ENCODE results near the gene ENAH.

Gene ENAH

GRCh38 chr1:225556694-225557093 is 96.2 kb downstream of the ENAH start:
- no peak for DNase-seq (ENCODE audit: low spot score)

DNA sequence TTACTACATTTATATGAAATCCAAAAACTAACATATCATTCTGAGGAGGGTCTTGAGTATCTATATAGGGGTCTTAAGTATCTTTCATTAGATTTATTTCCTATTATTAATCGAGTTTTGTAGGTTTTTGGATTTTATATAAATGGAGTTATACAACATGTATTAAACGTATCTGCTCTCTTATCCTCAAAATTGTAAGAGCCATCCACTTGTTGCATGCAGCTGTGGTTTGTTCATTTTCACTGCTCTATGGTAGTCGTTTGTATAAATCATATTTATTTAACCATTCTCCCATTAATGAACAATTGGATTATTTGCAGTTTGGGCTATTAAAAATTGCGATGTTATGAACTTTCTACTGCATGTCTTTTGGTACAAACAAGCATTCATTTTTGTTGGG is 97.1 kb downstream of the ENAH start:
- no peak for DNase-seq (ENCODE audit: low spot score)

- DNase-seq (ENCODE audit: low spot score), result no peak
Measured at GRCh38 chr1:225554216-225554812, 98.6 kb downstream of the ENAH start.

DNA sequence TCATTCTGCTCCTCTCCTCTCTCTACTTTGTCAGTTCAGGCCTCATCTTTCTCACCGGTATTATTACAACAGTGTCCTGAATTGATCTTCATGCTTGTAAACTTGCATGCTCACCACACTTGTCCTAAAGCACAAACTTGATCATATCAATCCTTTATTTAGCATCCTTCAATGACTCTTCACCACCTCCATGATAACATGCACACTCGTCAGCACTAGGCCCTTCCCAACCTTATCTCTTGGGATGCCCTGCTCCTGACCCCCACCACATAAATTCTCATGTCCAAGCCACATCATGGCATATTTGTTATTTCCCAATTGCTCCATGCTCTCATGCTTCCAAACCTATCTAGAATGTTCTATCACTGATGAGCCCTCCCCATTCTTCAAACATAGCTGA is 103.1 kb downstream of the ENAH start:
- DNase-seq (ENCODE audit: low spot score), result no peak

- no peak for DNase-seq (ENCODE audit: low spot score)
Measured at GRCh38 chr1:225548140-225548857, 104.6 kb downstream of the ENAH start.

- no peak for DNase-seq (ENCODE audit: low spot score)
Measured at GRCh38 chr1:225545649-225546048, 107.3 kb downstream of the ENAH start.

DNA sequence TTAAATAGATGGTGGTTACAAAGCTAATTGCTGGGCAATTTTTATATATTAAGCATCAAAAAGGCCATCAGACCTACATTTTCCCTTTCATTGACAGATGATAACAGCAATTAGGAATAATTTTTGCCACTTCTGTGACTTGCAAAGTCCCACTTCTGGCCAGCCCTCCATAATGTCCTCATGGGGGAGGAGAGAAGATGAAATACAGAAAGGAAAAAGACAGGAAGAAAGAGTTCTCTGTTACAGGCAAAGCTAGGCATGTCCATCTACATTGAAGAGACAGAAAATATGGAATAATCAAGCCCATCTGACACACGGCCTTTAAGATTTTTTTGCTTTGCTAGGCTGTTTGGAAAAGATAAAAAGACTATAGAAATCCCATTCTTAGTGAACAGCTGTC is 108.0 kb downstream of the ENAH start:
- DNase-seq (ENCODE audit: low spot score), result peak; percentile 35

GRCh38 chr1:225544263-225544662 is 108.7 kb downstream of the ENAH start:
- no peak for DNase-seq (ENCODE audit: low spot score)

DNA sequence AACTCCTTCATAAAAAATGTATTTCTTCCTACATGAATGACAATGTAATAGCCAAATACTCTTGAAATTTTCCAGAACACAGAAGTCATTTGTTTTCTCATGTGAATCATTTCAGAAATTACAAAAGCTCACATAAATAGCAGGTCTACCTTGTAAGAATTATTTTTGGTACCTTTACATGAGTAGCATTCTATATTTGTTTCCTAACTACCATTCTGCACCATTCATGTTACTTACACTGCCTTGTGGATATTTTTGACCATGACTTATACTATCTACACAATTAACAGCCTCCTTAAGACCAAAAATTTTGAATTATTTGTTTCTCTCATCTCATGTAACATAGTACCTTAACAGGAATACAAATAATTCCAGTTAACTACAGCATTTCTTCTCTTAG is 109.6 kb downstream of the ENAH start:
- DNase-seq (ENCODE audit: low spot score), result no peak

GRCh38 chr1:225541383-225541782 is 111.5 kb downstream of the ENAH start:
- DNase-seq (ENCODE audit: low spot score), result no peak

DNA sequence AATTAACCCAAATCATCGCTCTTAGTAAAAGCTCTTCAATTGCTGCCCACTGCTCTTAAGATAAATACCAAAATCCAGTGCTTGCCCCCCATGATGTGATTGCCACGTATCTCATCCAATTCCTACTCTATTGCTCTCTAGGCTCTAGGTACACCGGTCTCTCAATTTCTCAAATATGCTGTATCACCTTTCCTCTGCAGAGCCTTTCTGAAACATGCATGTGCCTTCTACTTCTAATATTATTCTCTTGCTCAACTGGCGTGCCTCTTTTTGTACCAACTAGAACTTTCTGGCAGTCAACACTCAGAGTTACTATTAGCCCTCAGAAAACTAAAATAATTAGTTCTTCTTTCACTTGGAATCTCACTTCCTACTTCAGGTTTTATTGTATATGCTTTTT is 113.3 kb downstream of the ENAH start:
- no peak for DNase-seq (ENCODE audit: low spot score)

- DNase-seq (ENCODE audit: low spot score), result no peak
Measured at GRCh38 chr1:225539069-225539468, 113.9 kb downstream of the ENAH start.

- no peak for DNase-seq (ENCODE audit: low spot score)
Measured at GRCh38 chr1:225537554-225538251, 115.2 kb downstream of the ENAH start.

- no peak for DNase-seq (ENCODE audit: low spot score)
Measured at GRCh38 chr1:225535280-225535679, 117.6 kb downstream of the ENAH start.

DNA sequence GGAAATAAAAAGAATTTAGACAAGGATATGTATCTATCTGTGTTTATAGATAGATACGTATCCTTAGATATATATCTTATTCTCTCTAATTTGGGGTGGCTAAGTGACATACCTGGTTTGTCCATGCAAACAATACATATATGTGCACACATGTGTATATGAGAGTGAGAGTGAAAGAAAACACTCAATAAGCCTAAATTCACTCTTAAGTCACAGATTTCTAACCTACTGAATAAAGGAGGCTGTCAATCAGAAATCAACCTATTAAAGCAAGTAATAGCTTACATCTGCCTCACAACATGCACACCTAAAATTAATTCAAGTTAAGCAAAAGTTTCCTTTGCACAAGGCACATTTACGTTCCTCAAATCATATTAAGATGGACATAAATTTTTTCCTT is 118.2 kb downstream of the ENAH start:
- no peak for DNase-seq (ENCODE audit: low spot score)

GRCh38 chr1:225534135-225534534 is 118.8 kb downstream of the ENAH start:
- DNase-seq (ENCODE audit: low spot score), result no peak

DNA sequence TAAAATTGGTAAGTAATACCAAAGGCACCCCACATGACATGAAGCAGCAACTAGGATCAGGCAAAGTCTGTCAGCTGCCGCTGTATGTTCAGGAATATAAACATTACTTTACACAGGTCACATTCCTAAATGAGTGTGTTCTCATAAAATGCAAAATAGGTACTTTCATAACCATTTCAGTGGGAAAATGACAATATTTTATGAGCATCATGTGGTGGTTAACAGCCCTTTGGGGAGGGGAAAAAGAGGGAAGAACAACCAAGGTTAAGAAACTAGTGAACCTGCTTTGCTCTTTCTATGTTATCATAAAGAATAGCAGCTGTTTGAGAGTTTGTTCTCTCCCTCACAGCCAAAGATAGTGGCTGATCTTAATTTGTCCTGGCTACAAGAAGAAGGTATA is 119.7 kb downstream of the ENAH start:
- DNase-seq (ENCODE audit: low spot score), result no peak

DNA sequence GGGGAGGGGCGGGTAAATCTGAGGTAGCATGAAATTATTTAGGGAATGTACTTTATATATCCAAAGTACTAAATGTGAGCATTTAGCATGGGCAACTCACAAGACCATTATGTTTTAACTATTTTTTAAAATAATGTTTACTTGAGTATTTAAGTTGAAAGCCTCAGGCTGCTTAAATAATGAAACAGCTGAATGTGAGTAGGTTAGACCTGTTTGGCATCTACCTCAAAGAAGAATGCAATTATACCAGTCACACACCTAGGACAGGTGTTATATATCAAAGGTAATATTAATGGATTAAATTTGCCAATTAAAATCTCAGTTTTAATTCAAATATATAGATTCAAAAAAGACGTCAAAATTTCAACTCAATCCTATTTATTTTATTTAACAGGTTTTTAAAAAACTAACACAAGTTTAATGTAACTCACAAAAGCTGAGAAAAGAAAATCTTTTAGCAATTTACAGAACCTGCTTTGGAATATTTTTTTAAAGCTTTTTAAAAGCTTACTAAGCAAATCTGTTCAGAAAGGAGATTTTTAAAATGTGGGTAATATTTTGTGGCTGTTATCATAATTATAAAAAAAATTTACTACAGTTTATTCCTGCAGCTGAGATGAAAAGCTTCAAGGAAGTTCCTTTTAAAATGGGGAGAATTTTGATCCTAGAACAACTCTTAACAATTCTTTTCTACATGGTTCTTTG is 120.5 kb downstream of the ENAH start:
- no peak for DNase-seq (ENCODE audit: low spot score)

DNA sequence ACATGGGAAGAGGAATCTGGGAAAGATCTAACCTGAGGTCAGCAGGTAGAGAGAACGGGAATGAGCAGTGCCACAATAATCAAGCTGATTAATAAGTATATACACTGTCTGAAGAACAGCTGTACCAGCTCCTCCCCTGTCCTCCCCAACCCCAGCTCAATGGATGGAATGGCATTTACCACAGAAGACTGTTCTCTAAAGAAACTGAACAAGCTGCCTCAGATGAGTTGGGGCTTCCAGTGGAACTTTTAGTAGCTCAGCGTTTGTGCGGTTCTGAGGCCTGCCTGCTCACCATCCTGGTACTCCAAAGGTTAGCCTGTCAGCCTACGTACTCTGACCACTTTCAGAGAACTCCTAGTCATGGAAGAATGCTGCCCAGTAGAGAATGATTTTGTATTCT is 123.2 kb downstream of the ENAH start:
- no peak for DNase-seq (ENCODE audit: low spot score)

DNA sequence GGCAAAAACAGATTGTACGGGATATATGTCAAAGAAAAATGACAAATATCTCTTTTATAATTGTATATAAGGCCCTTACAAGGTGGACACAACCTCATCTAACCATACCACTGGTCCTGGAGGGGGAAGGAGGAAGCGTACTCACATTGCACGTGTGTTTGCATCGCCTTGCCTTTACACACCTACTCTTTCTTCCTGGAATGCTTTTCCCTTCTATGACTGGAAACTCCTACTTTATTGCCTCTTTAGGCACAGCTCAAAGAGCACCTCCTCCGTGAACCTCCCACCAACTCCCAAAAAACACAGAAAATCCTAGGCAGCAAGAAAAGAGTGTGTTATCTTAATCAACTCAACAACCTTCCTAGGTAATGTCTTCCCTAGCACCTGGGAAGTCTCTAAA is 125.3 kb downstream of the ENAH start:
- DNase-seq (ENCODE audit: low spot score), result no peak

DNA sequence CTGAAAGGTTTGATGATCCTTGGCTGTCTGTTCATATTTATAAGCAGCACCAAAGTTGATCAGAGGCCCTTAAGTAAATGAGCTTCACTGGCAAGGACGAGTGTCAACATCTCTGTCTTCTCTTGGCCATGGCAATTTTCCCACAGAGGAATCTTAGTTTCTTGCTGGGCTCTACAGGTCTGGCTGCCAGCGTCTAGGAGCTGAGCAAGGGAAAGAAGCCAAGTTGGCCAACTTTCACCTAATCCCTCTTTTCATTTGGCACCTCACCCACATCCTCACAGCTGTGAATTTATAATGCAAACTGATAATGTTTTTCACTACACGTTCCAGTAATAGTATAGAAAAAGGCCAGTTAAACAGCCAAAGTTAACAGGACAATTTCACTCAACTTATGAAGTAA is 126.0 kb downstream of the ENAH start:
- DNase-seq (ENCODE audit: low spot score), result no peak

DNA sequence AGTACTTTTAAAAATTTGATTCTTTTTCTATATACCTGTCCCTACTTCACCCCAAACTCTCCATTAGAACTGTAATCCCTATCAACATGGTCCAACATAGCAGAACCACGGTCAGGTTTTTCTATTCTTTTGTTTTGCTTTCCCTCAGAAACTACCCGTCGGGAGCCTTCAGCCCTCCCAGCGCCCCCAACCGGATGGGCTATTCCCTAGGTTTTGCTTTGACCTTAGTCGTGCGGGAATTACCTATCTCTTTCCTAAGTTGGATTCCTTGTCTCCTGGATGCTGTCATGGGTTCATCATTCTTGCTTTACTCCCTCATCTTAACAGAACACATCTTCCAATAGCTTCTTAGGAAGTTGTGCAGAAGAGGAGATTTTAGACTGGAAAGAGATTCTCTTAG is 127.5 kb downstream of the ENAH start:
- DNase-seq (ENCODE audit: low spot score), result no peak

DNA sequence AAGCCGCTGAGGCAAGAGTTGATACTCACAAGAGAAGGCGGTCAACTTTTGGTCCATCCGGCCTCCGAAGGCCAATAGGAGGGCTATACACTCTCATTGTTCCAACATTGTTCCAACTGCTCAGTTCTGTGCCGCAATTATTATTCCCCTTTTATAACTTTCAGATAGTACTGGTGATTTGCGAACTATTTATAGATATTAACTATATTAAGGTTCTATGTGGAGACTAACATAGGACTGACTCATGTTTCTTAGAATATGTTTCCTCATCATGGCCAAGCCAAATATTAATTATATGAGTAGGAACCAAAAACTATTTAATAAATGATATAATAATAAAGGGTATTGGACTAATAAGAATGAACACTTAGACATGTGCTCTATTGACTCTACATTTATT is 128.4 kb downstream of the ENAH start:
- DNase-seq (ENCODE audit: low spot score), result no peak
